ENCODE data around the gene LRRC52.

LRRC52 gene

GRCh38 chr1:165595246-165595938 is 51.6 kb downstream of the LRRC52 start:
- TF ChIP-seq EZH2phosphoT487 (conservative IDR thresholded peaks at IDR 0.05; ENCODE audit: low read length) (no peak), CTCF (IDR thresholded peaks at IDR 0.05; ENCODE audit: insufficient read depth, low read length, poor library complexity, severe bottlenecking) (no peak)
- no peaks in the 10 kb centered on the region for H3K27me3 ChIP-seq (ENCODE audit: low read length)

GRCh38 chr1:165597883-165598675 is 54.3 kb downstream of the LRRC52 start:
- Histone ChIP-seq H3K4me2 (ENCODE audit: low read depth, low read length, poor library complexity, severe bottlenecking) (peak overlapping the region; percentile 88), H4K20me1 (ENCODE audit: low read depth, low read length) (no peaks in the 10 kb centered on the region; the same call in 1 of the 2 replicates), H2AFZ (ENCODE audit: low read depth, low read length, severe bottlenecking) (peak overlapping the region; percentile 100), H3K27me3 (ENCODE audit: low read length) (no peaks in the 10 kb centered on the region), H3K9me3 (ENCODE audit: insufficient read depth, low read length) (no peaks in the 10 kb centered on the region), H3K4me3 (ENCODE audit: insufficient read depth, low read length, poor library complexity, severe bottlenecking) (peak overlapping the region; percentile 76), H3K27ac (ENCODE audit: low read depth, low read length) (no peak overlapping the region), H3K9ac (ENCODE audit: low read length) (peak overlapping the region; percentile 65), H3K36me3 (ENCODE audit: low read length) (no peaks in the 10 kb centered on the region), H3K9me2 (replicated peaks; ENCODE audit: insufficient read depth, low read length) (no peaks in the 10 kb centered on the region), H3K79me2 (ENCODE audit: insufficient read depth, low read length) (no peaks in the 10 kb centered on the region), H3F3A (ENCODE audit: insufficient read depth) (peaks cover 4% of the 10 kb centered on the region; the same call in 1 of the 2 replicates)
- TF ChIP-seq EZH2phosphoT487 (conservative IDR thresholded peaks at IDR 0.05; ENCODE audit: low read length) (no peak), CTCF (IDR thresholded peaks at IDR 0.05; ENCODE audit: insufficient read depth, low read length, poor library complexity, severe bottlenecking) (no peak)

More at GRCh38 chr1:165595246-165595938, 51.6 kb downstream of the LRRC52 start:
- Histone ChIP-seq H3K4me2 (ENCODE audit: low read depth, low read length, poor library complexity, severe bottlenecking) (no peak overlapping the region), H3K9me2 (replicated peaks; ENCODE audit: insufficient read depth, low read length) (no peaks in the 10 kb centered on the region), H3K9ac (ENCODE audit: low read length) (no peak overlapping the region), H3F3A (ENCODE audit: insufficient read depth) (peaks cover 4% of the 10 kb centered on the region; the same call in 1 of the 2 replicates), H3K27ac (ENCODE audit: low read depth, low read length) (no peak overlapping the region), H3K4me3 (ENCODE audit: insufficient read depth, low read length, poor library complexity, severe bottlenecking) (no peak overlapping the region), H4K20me1 (ENCODE audit: low read depth, low read length) (no peaks in the 10 kb centered on the region; the same call in 1 of the 2 replicates), H3K9me3 (ENCODE audit: insufficient read depth, low read length) (no peaks in the 10 kb centered on the region), H2AFZ (ENCODE audit: low read depth, low read length, severe bottlenecking) (no peak overlapping the region), H3K79me2 (ENCODE audit: insufficient read depth, low read length) (no peaks in the 10 kb centered on the region), H3K36me3 (ENCODE audit: low read length) (no peaks in the 10 kb centered on the region)

- peak overlapping the region; percentile 65 for H3K9ac ChIP-seq (ENCODE audit: low read length)
- peak overlapping the region; percentile 88 for H3K4me2 ChIP-seq (ENCODE audit: low read depth, low read length, poor library complexity, severe bottlenecking)
- no peaks in the 10 kb centered on the region for H3K9me3 ChIP-seq (ENCODE audit: insufficient read depth, low read length)
- TF ChIP-seq EZH2phosphoT487 (conservative IDR thresholded peaks at IDR 0.05; ENCODE audit: low read length) (no peak), CTCF (IDR thresholded peaks at IDR 0.05; ENCODE audit: insufficient read depth, low read length, poor library complexity, severe bottlenecking) (no peak)
- no peaks in the 10 kb centered on the region for H3K9me2 ChIP-seq (replicated peaks; ENCODE audit: insufficient read depth, low read length)
- no peaks in the 10 kb centered on the region for H3K36me3 ChIP-seq (ENCODE audit: low read length)
- H4K20me1 ChIP-seq (ENCODE audit: low read depth, low read length): no peaks in the 10 kb centered on the region
- peak overlapping the region; percentile 76 for H3K4me3 ChIP-seq (ENCODE audit: insufficient read depth, low read length, poor library complexity, severe bottlenecking)
- no peaks in the 10 kb centered on the region for H3K27me3 ChIP-seq (ENCODE audit: low read length)
- no peaks in the 10 kb centered on the region for H3K79me2 ChIP-seq (ENCODE audit: insufficient read depth, low read length)
- no peak overlapping the region for H3K27ac ChIP-seq (ENCODE audit: low read depth, low read length)
- H3F3A ChIP-seq (ENCODE audit: insufficient read depth): peaks cover 4% of the 10 kb centered on the region; the same call in 1 of the 2 replicates
- peak overlapping the region; percentile 100 for H2AFZ ChIP-seq (ENCODE audit: low read depth, low read length, severe bottlenecking)
Measured at GRCh38 chr1:165598676-165599059, 54.9 kb downstream of the LRRC52 start.
